CD4-positive, alpha-beta T cell (primary cell): Measurements from ENCODE around the gene GPR83. TPM values are rescaled to one million over a fixed set of nuclear protein-coding genes. Genes with fewer than 3 reads are reported as not detected.

Experiments used
- ATAC-seq: fragments of 200-7000 bp; cut with Tn5 transposase; one replicate; pipeline ENCODE4 v1.10.0; 2022; ENCODE audit warnings: mild to moderate bottlenecking; ENCODE audit not compliant: poor library complexity
- CTCF ChIA-PET: fragments of 350-600 bp; sonication (Branson Sonifier 250); formaldehyde crosslinking; loops from one replicate; lab custom pipeline; 2021; ENCODE audit warnings: antibody characterized with exemption, inconsistent platforms; lab: Charles Lee
- POLR2A ChIA-PET: fragments of 350-600 bp; sonication (Branson Sonifier 250); formaldehyde crosslinking; loops from one replicate; lab custom pipeline; 2021; ENCODE audit warnings: antibody characterized with exemption, inconsistent platforms; lab: Charles Lee
- DNase-seq, 14 experiments: peaks; one replicate each; pipeline ENCODE4 v3.0.0-alpha.2; 2013 to 2020; ENCODE audit warnings: mixed read lengths in 2 of 14
- H3K27ac ChIP-seq, 2 donors: one replicate each; pipeline versions ENCODE4 v1.5.1 to v1.7.0; 2013; ENCODE audit warnings: low read length in 2 of 2, low read depth in 1 of 2, mild to moderate bottlenecking in 1 of 2
- H3K27me3 ChIP-seq, 2 experiments: 1 replicate in 1 of 2; 2 replicates in 1 of 2; pipeline versions ENCODE4 v1.6.1 to v1.7.0; 2013; ENCODE audit warnings: low read length in 2 of 2, control low read depth in 1 of 2, mild to moderate bottlenecking in 1 of 2, moderate library complexity in 1 of 2; ENCODE audit not compliant: insufficient read depth in 2 of 2, control insufficient read depth in 1 of 2
- H3K36me3 ChIP-seq: one replicate; pipeline ENCODE4 v1.6.1; 2013; ENCODE audit warnings: low read length, control low read depth; ENCODE audit not compliant: insufficient read depth
- H3K4me1 ChIP-seq: one replicate; pipeline ENCODE4 v1.6.1; 2013; ENCODE audit warnings: low read length, control low read depth; ENCODE audit not compliant: insufficient read depth
- H3K4me3 ChIP-seq: one replicate; pipeline ENCODE4 v1.5.1; 2013; ENCODE audit warnings: mild to moderate bottlenecking, low read length, moderate library complexity
- H3K9me3 ChIP-seq, 2 experiments: 1 replicate in 1 of 2; 2 replicates in 1 of 2; pipeline versions ENCODE4 v1.6.1 to v1.7.0; 2013; ENCODE audit warnings: low read length in 2 of 2, mild to moderate bottlenecking in 2 of 2, control low read depth in 1 of 2, moderate library complexity in 1 of 2; ENCODE audit not compliant: control insufficient read depth in 1 of 2, insufficient read depth in 1 of 2
- H3K27ac Mint-ChIP-seq: one replicate; pipeline ENCODE4 v1.8.0; 2020; ENCODE audit warnings: mixed read lengths
- H3K27me3 Mint-ChIP-seq: one replicate; pipeline ENCODE4 v1.8.0; 2021; ENCODE audit warnings: mixed read lengths
- H3K36me3 Mint-ChIP-seq: one replicate; pipeline ENCODE4 v1.8.0; 2021; ENCODE audit warnings: low read depth, mixed read lengths
- H3K4me1 Mint-ChIP-seq: one replicate; pipeline ENCODE4 v1.8.0; 2021; ENCODE audit warnings: low read depth, mixed read lengths
- H3K4me3 Mint-ChIP-seq: one replicate; pipeline ENCODE4 v1.8.0; 2020; ENCODE audit warnings: mild to moderate bottlenecking, mixed read lengths
- H3K9me3 Mint-ChIP-seq: one replicate; pipeline ENCODE4 v1.8.0; 2020; ENCODE audit warnings: mixed read lengths
- CTCF ChIP-seq: fragments of 200-600 bp; IDR thresholded peaks from one replicate; pipeline ENCODE4 v1.8.0; 2022; ENCODE audit warnings: antibody characterized with exemption, mild to moderate bottlenecking
- intact Hi-C, 2 experiments: fragments of 100-400 bp; cut with DNase I in 1 of 2; cut with micrococcal nuclease in 1 of 2; formaldehyde crosslinking; loops; one replicate each; pipeline versions ENCODE4 v1.15.1 to v1.9.0; 2023 to 2025; cut with DNase I, micrococcal nuclease
- total RNA-seq, 174 experiments: library from RNA in 2 of 174; stranded (reverse) in 2 of 174; gene quantifications; one replicate each; pipeline ENCODE4 v1.2.3 and lab custom pipeline; 2021 to 2026

GPR83 gene
- total RNA-seq, 2 experiments from 2014 or later = 0.11 TPM; not detected in 1

GRCh38 chr11:94433049-94433448, 31.8 kb upstream of the GPR83 start:
- intact Hi-C loops = no loop called here
- no peak for TF ChIP-seq CTCF
- H3K27ac Mint-ChIP-seq = no peak overlapping the region
- no peaks in the 10 kb centered on the region for H3K4me1 ChIP-seq
- peaks cover 0 to 4% of the 10 kb centered on the region in 2 experiments for H3K9me3 ChIP-seq
- no peak overlapping the region for H3K4me3 ChIP-seq
- H3K27ac ChIP-seq = no peak overlapping the region
- H3K27me3 ChIP-seq = no peaks in the 10 kb centered on the region
- no peaks in the 10 kb centered on the region for H3K27me3 Mint-ChIP-seq
- H3K36me3 ChIP-seq = peaks cover 60% of the 10 kb centered on the region
- H3K9me3 Mint-ChIP-seq = peaks cover 1% of the 10 kb centered on the region
- H3K4me1 Mint-ChIP-seq = no peaks in the 10 kb centered on the region
- ATAC-seq (no peak), DNase-seq (no peak)
- POLR2A ChIA-PET = interaction anchor here (0.5 kb wide), 1 partner anchor 55 kb away, joined by 3 read pairs; no protein-coding TSS in a partner anchor
- H3K36me3 Mint-ChIP-seq = peaks cover 97% of the 10 kb centered on the region
- CTCF ChIA-PET = no interaction called here
- H3K4me3 Mint-ChIP-seq = no peak overlapping the region

- H3K27ac ChIP-seq = no peak overlapping the region
- no peak for ATAC-seq
- POLR2A ChIA-PET = no interaction called here
- no peak overlapping the region for H3K4me3 Mint-ChIP-seq
- no peak for TF ChIP-seq CTCF
- peaks cover 1% of the 10 kb centered on the region for H3K9me3 Mint-ChIP-seq
- no peaks in the 10 kb centered on the region for H3K27me3 Mint-ChIP-seq
- H3K36me3 ChIP-seq = peaks cover 56% of the 10 kb centered on the region
- H3K4me1 ChIP-seq = no peaks in the 10 kb centered on the region
- H3K9me3 ChIP-seq = peaks cover 0 to 4% of the 10 kb centered on the region in 2 experiments
- no peak overlapping the region for H3K27ac Mint-ChIP-seq
- CTCF ChIA-PET = no interaction called here
- intact Hi-C loops = no loop called here
- DNase-seq = no peak
- H3K4me1 Mint-ChIP-seq = peaks cover 4% of the 10 kb centered on the region
- H3K36me3 Mint-ChIP-seq = peaks cover 82% of the 10 kb centered on the region
- no peak overlapping the region for H3K4me3 ChIP-seq
- no peaks in the 10 kb centered on the region for H3K27me3 ChIP-seq
These were observed 23.4 kb upstream of the GPR83 start for GRCh38 chr11:94424662-94425061.

- ChIA-PET CTCF (no interaction called here), POLR2A (no interaction called here)
- DNase-seq = no peak
These were observed 22.8 kb upstream of the GPR83 start for GRCh38 chr11:94424011-94424410.

More at GRCh38 chr11:94424011-94424410, 22.8 kb upstream of the GPR83 start:
- no peaks in the 10 kb centered on the region for H3K27me3 Mint-ChIP-seq
- Histone ChIP-seq H3K27ac (no peak overlapping the region), H3K9me3 (peaks cover 0 to 4% of the 10 kb centered on the region in 2 experiments), H3K4me3 (no peak overlapping the region), H3K4me1 (no peaks in the 10 kb centered on the region), H3K27me3 (no peaks in the 10 kb centered on the region), H3K36me3 (peaks cover 50% of the 10 kb centered on the region)
- H3K36me3 Mint-ChIP-seq = peaks cover 82% of the 10 kb centered on the region
- no peak for ATAC-seq
- peaks cover 1% of the 10 kb centered on the region for H3K9me3 Mint-ChIP-seq
- TF ChIP-seq CTCF = no peak
- peaks cover 4% of the 10 kb centered on the region for H3K4me1 Mint-ChIP-seq
- no peak overlapping the region for H3K4me3 Mint-ChIP-seq
- no peak overlapping the region for H3K27ac Mint-ChIP-seq
- intact Hi-C loops = no loop called here
